Stimulated activated CD8-positive, alpha-beta memory T cell treated with anti-CD3 and anti-CD28 coated beads, Interleukin-15, amount 100 ng/mL, for 24 hours (primary cell): ENCODE measurements around the gene EMSY.
A peak's percentile ranks its signal among the peaks of the same experiment; 100 is the strongest.
"Not testable (repeated sequence)": the region's sequence is repeated elsewhere in the genome, so short reads cannot be mapped to it uniquely, and the experiment has no call there.

ENCODE experiments used
- DNase-seq: peaks from one replicate; pipeline ENCODE4 v3.0.0-alpha.2; 2020; ENCODE audit warnings: low read depth

EMSY gene

GRCh38 chr11:76444384-76445120, at the start of gene EMSY:
EMSY (plus strand) TSS chr11:76445018; CDS start chr11:76446939, 1,921 bp downstream.
- DNase-seq, result peak; percentile 75

- DNase-seq, result no peak
These were observed 49.5 kb upstream of the EMSY start for GRCh38 chr11:76395296-76395695.

GRCh38 chr11:76397383-76397782, 47.4 kb upstream of the EMSY start:
- DNase-seq, result no peak

GRCh38 chr11:76400967-76401366, 43.9 kb upstream of the EMSY start:
- DNase-seq, result no peak

GRCh38 chr11:76401484-76401883, 43.3 kb upstream of the EMSY start:
- not testable (repeated sequence) for DNase-seq

- DNase-seq, result no peak
These were observed 38.5 kb upstream of the EMSY start for GRCh38 chr11:76406359-76406758.

- no peak for DNase-seq
These were observed 36.5 kb upstream of the EMSY start for GRCh38 chr11:76408171-76408965.

- no peak for DNase-seq
These were observed 33.9 kb upstream of the EMSY start for GRCh38 chr11:76410851-76411357.

GRCh38 chr11:76415073-76415472, 29.7 kb upstream of the EMSY start:
- no peak for DNase-seq

- no peak for DNase-seq
These were observed 24.9 kb upstream of the EMSY start for GRCh38 chr11:76419896-76420295.

- DNase-seq, result no peak
These were observed 20.4 kb upstream of the EMSY start for GRCh38 chr11:76424379-76424778.

- DNase-seq, result no peak
These were observed 19.9 kb upstream of the EMSY start for GRCh38 chr11:76424891-76425290.

- no peak for DNase-seq
These were observed 18.2 kb upstream of the EMSY start for GRCh38 chr11:76426660-76427059.

GRCh38 chr11:76436020-76436419, 8.8 kb upstream of the EMSY start:
- DNase-seq, result no peak

GRCh38 chr11:76443268-76443980, 1.4 kb upstream of the EMSY start:
- no peak for DNase-seq

- no peak for DNase-seq
These were observed 794 bp upstream of the EMSY start for GRCh38 chr11:76444065-76444383.

- peak; percentile 13 for DNase-seq
These were observed 585 bp downstream of the EMSY start for GRCh38 chr11:76445121-76446084.

- DNase-seq, result no peak
These were observed 3.7 kb downstream of the EMSY start for GRCh38 chr11:76448506-76448905.

GRCh38 chr11:76453248-76453647, 8.4 kb downstream of the EMSY start:
- no peak for DNase-seq

GRCh38 chr11:76455331-76455730, 10.5 kb downstream of the EMSY start:
- DNase-seq, result no peak

GRCh38 chr11:76455931-76456330, 11.1 kb downstream of the EMSY start:
- DNase-seq, result no peak

GRCh38 chr11:76456571-76456970, 11.8 kb downstream of the EMSY start:
- DNase-seq, result no peak
